A549 (cell line): ENCODE measurements around the gene GPI. TPM values are rescaled to one million over a fixed set of nuclear protein-coding genes. Genes with fewer than 3 reads are reported as not detected.
A peak's percentile ranks its signal among the peaks of the same experiment; 100 is the strongest.

Experiments used
- ATOH8 ChIP-seq: fragments of 250-450 bp; sonication (Bioruptor Pico); IDR thresholded peaks from 2 replicates; pipeline ENCODE4 v1.5.0; 2020; ENCODE audit warnings: low read depth, mild to moderate bottlenecking, moderate library complexity
- BCL3 ChIP-seq: fragments of >200 bp; sonication (Bioruptor Twin); formaldehyde crosslinking; IDR thresholded peaks from 3 replicates; pipeline ENCODE4 v1.6.1; 2016
- BHLHE40 ChIP-seq: IDR thresholded peaks from 2 replicates; pipeline ENCODE4 v1.6.1; 2012; ENCODE audit warnings: low read depth, low read length, inconsistent platforms
- CEBPB ChIP-seq, 2 experiments: fragments of >200 bp in 1 of 2; sonication (Bioruptor Twin) in 1 of 2; formaldehyde crosslinking in 1 of 2; IDR thresholded peaks; 2 replicates each; pipeline ENCODE4 v1.6.1; 2012 to 2016
- E2F6 ChIP-seq: IDR thresholded peaks from 2 replicates; pipeline ENCODE4 v1.6.1; 2012; ENCODE audit warnings: low read depth, borderline replicate concordance
- EHF ChIP-seq: fragments of 250-450 bp; sonication (Bioruptor Pico); IDR thresholded peaks from 2 replicates; pipeline ENCODE4 v1.5.0; 2020; ENCODE audit warnings: mild to moderate bottlenecking
- EHMT2 ChIP-seq: fragments of 200-600 bp; sonication (generic); IDR thresholded peaks from 2 replicates; pipeline ENCODE4 v1.6.1; 2016; ENCODE audit warnings: antibody characterized with exemption, low read depth, mild to moderate bottlenecking, moderate library complexity
- ESRRA ChIP-seq: fragments of 150-350 bp; IDR thresholded peaks from 2 replicates; pipeline ENCODE4 v1.6.1; 2014; ENCODE audit warnings: mild to moderate bottlenecking, low read length, borderline replicate concordance
- FOSL2 ChIP-seq, 2 experiments: fragments of 450-650 bp in 1 of 2; fragments of >200 bp in 1 of 2; sonication (Bioruptor Twin) in 1 of 2; formaldehyde crosslinking; IDR thresholded peaks; 2 replicates each; pipeline versions ENCODE4 v1.5.0 to v1.6.1; 2016 to 2020; ENCODE audit warnings: mild to moderate bottlenecking in 1 of 2, moderate library complexity in 1 of 2
- FOXS1 ChIP-seq: fragments of 250-450 bp; sonication (Bioruptor Pico); IDR thresholded peaks from 2 replicates; pipeline ENCODE4 v1.5.0; 2020; ENCODE audit warnings: mild to moderate bottlenecking, moderate library complexity
- HEYL ChIP-seq: fragments of 250-450 bp; sonication (Bioruptor Pico); IDR thresholded peaks from 2 replicates; pipeline ENCODE4 v1.8.0; 2021; ENCODE audit warnings: mild to moderate bottlenecking, moderate library complexity
- HMGXB4 ChIP-seq: fragments of 250-450 bp; sonication (Bioruptor Pico); IDR thresholded peaks from 2 replicates; pipeline ENCODE4 v1.5.0; 2021; ENCODE audit warnings: mild to moderate bottlenecking, moderate library complexity, borderline replicate concordance
- HOXA7 ChIP-seq: fragments of 250-450 bp; sonication (Bioruptor Pico); IDR thresholded peaks from 2 replicates; pipeline ENCODE4 v1.5.0; 2020; ENCODE audit warnings: mild to moderate bottlenecking, moderate library complexity
- HOXB13 ChIP-seq: fragments of 250-450 bp; sonication (Bioruptor Pico); IDR thresholded peaks from 2 replicates; pipeline ENCODE4 v1.5.0; 2020; ENCODE audit warnings: low read depth, mild to moderate bottlenecking, moderate library complexity
- HOXB5 ChIP-seq: fragments of 250-450 bp; sonication (Bioruptor Pico); IDR thresholded peaks from 2 replicates; pipeline ENCODE4 v1.5.0; 2020; ENCODE audit warnings: mild to moderate bottlenecking, moderate library complexity
- JUNB ChIP-seq: fragments of >200 bp; sonication (Bioruptor Twin); formaldehyde crosslinking; IDR thresholded peaks from 2 replicates; pipeline ENCODE4 v1.6.1; 2016
- KDM1A ChIP-seq: fragments of 200-600 bp; sonication (generic); IDR thresholded peaks from 2 replicates; pipeline ENCODE4 v1.6.1; 2016; ENCODE audit warnings: low read depth, mild to moderate bottlenecking
- MAFK ChIP-seq: fragments of 450-650 bp; IDR thresholded peaks from 2 replicates; pipeline ENCODE4 v1.6.1; 2014; ENCODE audit not compliant: partially characterized antibody
- MAX ChIP-seq: IDR thresholded peaks from 2 replicates; pipeline ENCODE4 v1.6.1; 2012
- MAZ ChIP-seq: fragments of 150-350 bp; IDR thresholded peaks from 2 replicates; pipeline ENCODE4 v1.6.1; 2014; ENCODE audit warnings: antibody characterized with exemption, low read depth, low read length, borderline replicate concordance
- NFE2L2 ChIP-seq: fragments of 150-350 bp; conservative IDR thresholded peaks from 2 replicates; pipeline ENCODE4 v1.6.1; 2014; ENCODE audit warnings: low read length
- NR3C1 ChIP-seq: fragments of >200 bp; sonication (Bioruptor Twin); formaldehyde crosslinking; IDR thresholded peaks from 3 replicates; pipeline ENCODE4 v1.6.1; 2017
- PBX3 ChIP-seq: IDR thresholded peaks from 2 replicates; pipeline ENCODE4 v1.6.1; 2012
- POLR2AphosphoS2 ChIP-seq: conservative IDR thresholded peaks from 2 replicates; pipeline ENCODE4 v1.6.1; 2012; ENCODE audit warnings: low read length, improper control_type of control experiment, inconsistent platforms
- RAD21 ChIP-seq, 2 experiments: fragments of >200 bp in 1 of 2; sonication (Bioruptor Twin) in 1 of 2; formaldehyde crosslinking in 1 of 2; IDR thresholded peaks in 1 of 2; conservative IDR thresholded peaks in 1 of 2; 2 replicates in 1 of 2; 3 replicates in 1 of 2; pipeline ENCODE4 v1.6.1; 2012 to 2018; ENCODE audit warnings: inconsistent platforms in 1 of 2
- RARB ChIP-seq: fragments of 250-450 bp; sonication (Bioruptor Pico); IDR thresholded peaks from 2 replicates; pipeline ENCODE4 v1.8.0; 2021; ENCODE audit warnings: mild to moderate bottlenecking, moderate library complexity
- RCOR1 ChIP-seq: fragments of 150-350 bp; IDR thresholded peaks from 2 replicates; pipeline ENCODE4 v1.6.1; 2014; ENCODE audit warnings: antibody characterized with exemption, low read length, low read depth
- RFX5 ChIP-seq: fragments of 450-650 bp; IDR thresholded peaks from 2 replicates; pipeline ENCODE4 v1.7.1; 2014; ENCODE audit warnings: antibody characterized with exemption, mild to moderate bottlenecking, moderate library complexity
- RNF2 ChIP-seq: fragments of 200-600 bp; sonication (generic); IDR thresholded peaks from 2 replicates; pipeline ENCODE4 v1.6.1; 2016; ENCODE audit warnings: low read depth, mild to moderate bottlenecking, antibody characterized with exemption, moderate library complexity, borderline replicate concordance
- SREBF2 ChIP-seq: fragments of 450-650 bp; IDR thresholded peaks from 2 replicates; pipeline ENCODE4 v1.6.1; 2014; ENCODE audit warnings: mild to moderate bottlenecking, moderate library complexity
- TP53 ChIP-seq: fragments of 250-450 bp; sonication (Bioruptor Pico); IDR thresholded peaks from 2 replicates; pipeline ENCODE4 v1.5.0; 2021; ENCODE audit warnings: mild to moderate bottlenecking, moderate library complexity
- USF2 ChIP-seq: fragments of 450-650 bp; IDR thresholded peaks from 2 replicates; pipeline ENCODE4 v1.6.1; 2014; ENCODE audit warnings: antibody characterized with exemption
- ZFP36 ChIP-seq: fragments of 450-650 bp; IDR thresholded peaks from 2 replicates; pipeline ENCODE4 v1.6.1; 2014; ENCODE audit warnings: borderline replicate concordance; ENCODE audit not compliant: partially characterized antibody
- ZNF302 ChIP-seq: fragments of 250-450 bp; sonication (Bioruptor Pico); IDR thresholded peaks from 2 replicates; pipeline ENCODE4 v1.9.0; 2021; ENCODE audit warnings: inconsistent platforms, mild to moderate bottlenecking, moderate library complexity
- ZSCAN20 ChIP-seq: fragments of 250-450 bp; sonication (Bioruptor Pico); IDR thresholded peaks from 2 replicates; pipeline ENCODE4 v1.8.0; 2022; ENCODE audit warnings: mild to moderate bottlenecking, moderate library complexity
- polyA plus RNA-seq, 4 experiments: library from polyadenylated mRNA; depleted of rRNA in 3 of 4; stranded (reverse); fragments of >200 nt; fragmentation: RNase III in 1 of 4; extraction: RNeasy Plus Mini Kit Qiagen cat#74134 plus additional on column Dnase treatment in 1 of 4; gene quantifications; 2 replicates in 3 of 4; 3 replicates in 1 of 4; pipeline ENCODE4 v1.2.3, GENCODE V29; 2011 to 2017

Gene GPI
- polyA plus RNA-seq, 2 of the 4 experiments (the other 2 are of a cell fraction): 548 to 565 TPM

GRCh38 chr19:34359140-34359953 lies 5.6 kb upstream of the GPI start (continued):
- TF ChIP-seq NR3C1 (no peak), EHF (CRISPR knock-in tag) (peak; percentile 75; the same call in 1 of the 2 replicates), RNF2 (no peak), TP53 (no peak), SREBF2 (no peak), ZNF302 (CRISPR knock-in tag) (no peak; the same call in 1 of the 2 replicates), KDM1A (peak; percentile 77), FOSL2 (IDR thresholded peaks at IDR 0.05) (no peak), FOSL2 (CRISPR knock-in tag; IDR thresholded peaks at IDR 0.05) (peak; percentile 92), RAD21 (conservative IDR thresholded peaks at IDR 0.05 in 1 of 2, IDR thresholded peaks at IDR 0.05 in 1 of 2) (peak in 1 of 2 experiments; percentile 29; a peak in 3 of 5 replicates), MAZ (no peak), MAFK (peak; percentile 100), E2F6 (peak; percentile 82; the same call in 1 of the 2 replicates), HMGXB4 (CRISPR knock-in tag) (no peak), POLR2AphosphoS2 (no peak), RFX5 (peak; percentile 3; the same call in 1 of the 2 replicates), BHLHE40 (peak; percentile 100), HOXB5 (peak; percentile 87), ESRRA (no peak), HOXA7 (CRISPR knock-in tag) (no peak; the same call in 1 of the 2 replicates), NFE2L2 (peak; percentile 99), ZSCAN20 (no peak), MAX (peak; percentile 98), FOXS1 (CRISPR knock-in tag) (no peak; the same call in 1 of the 2 replicates), EHMT2 (no peak), BCL3 (peak; percentile 27; the same call in 2 of the 3 replicates), ATOH8 (peak; percentile 70; the same call in 1 of the 2 replicates), RCOR1 (no peak), USF2 (peak; percentile 81), PBX3 (0 out of 2 replicates have a peak, but pooled peaks have one; percentile 58), HEYL (CRISPR knock-in tag) (no peak), RARB (CRISPR knock-in tag) (no peak), CEBPB (IDR thresholded peaks at IDR 0.05) (no peak), ZFP36 (no peak), JUNB (no peak), HOXB13 (CRISPR knock-in tag) (peak; percentile 95)
